GM19043 (cell line): Measurements from ENCODE around the gene GGT7.
A peak's percentile ranks its signal among the peaks of the same experiment; 100 is the strongest.
"Not testable (repeated sequence)": the region's sequence is repeated elsewhere in the genome, so short reads cannot be mapped to it uniquely, and the experiment has no call there.

Experiments
- ATAC-seq: cut with Tn5 transposase; IDR thresholded peaks from one replicate; pipeline ENCODE4 v1.9.1; 2021; ENCODE audit warnings: low read depth; ENCODE audit not compliant: unreplicated experiment

Gene GGT7

DNA sequence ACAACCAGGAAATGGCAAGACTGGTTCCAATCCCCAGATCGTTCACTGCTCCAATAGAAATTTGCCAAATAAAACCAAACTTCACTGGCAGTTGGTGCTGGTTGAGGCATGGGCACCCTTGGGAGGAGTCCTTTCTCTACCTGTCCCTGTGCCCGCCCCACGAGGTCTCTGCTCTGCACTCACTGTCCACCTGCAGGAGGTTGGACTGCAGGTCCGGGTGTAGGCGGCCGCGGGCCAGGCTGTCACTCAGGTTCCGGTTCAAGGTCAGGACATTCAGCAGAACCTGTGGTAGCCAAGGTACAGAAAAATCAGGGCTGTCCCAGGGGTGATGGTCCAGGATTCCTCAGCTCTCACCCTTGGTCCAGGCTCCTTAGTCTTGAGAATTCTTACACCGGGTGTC lies 22.9 kb downstream of the GGT7 start:
- ATAC-seq: no peak

DNA sequence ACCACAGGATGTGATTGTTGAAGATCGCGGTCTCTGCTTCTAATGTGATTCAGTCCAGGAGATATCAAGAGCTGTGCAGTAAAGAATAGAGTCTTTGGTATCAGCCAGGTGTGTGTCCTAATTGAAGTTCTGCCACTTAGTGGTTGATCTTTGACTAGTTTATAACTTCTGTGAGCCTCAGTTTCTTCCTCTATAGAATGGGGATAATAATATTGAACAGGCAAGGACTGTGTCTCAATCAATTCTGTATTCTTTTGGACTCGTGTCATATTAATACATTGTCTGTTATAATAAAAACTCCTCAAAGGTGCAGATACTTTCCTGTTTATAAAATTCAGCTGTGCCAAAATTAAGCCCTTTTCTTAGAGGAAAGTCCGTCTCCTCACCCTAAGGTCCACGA lies 24.1 kb downstream of the GGT7 start:
- ATAC-seq: no peak

DNA sequence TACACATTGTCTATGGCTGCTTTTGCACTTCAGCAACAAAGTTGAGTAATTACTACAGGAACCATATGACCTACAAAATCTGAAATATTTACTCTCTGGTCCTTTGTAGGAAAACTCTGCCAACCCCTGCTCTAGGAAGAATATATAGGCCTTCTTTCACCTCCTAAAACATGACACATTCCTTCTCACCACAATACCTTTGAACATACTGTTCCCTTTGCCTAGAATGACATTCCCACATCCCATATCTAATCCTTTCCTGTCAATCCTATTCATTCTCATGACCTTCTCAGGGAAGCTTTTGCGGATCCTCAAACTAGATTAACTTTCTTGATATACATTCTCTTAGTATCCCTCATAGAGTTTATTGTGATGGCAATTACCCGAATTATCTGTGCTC lies 29.2 kb downstream of the GGT7 start:
- ATAC-seq: no peak

DNA sequence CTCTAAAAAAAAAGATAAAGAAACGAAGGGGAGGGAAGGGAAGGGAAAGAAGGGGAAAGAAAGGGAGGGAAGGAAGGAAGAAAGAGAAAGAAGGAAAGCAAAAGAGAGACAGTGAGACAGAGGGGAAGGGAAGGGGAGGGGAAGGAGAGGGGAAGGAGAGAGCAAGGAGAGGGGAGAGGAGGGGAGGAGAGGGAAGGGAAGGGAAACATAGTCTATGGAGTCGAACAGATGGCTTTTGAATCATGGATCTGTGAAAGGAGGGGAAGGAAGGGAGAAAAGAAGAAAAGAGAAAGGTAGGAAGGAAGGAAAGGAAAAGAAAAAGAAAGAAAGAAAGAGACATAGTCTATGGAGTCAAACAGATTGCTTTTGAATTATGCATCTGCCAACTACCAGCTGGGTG lies 30.5 kb downstream of the GGT7 start:
- ATAC-seq: no peak

DNA sequence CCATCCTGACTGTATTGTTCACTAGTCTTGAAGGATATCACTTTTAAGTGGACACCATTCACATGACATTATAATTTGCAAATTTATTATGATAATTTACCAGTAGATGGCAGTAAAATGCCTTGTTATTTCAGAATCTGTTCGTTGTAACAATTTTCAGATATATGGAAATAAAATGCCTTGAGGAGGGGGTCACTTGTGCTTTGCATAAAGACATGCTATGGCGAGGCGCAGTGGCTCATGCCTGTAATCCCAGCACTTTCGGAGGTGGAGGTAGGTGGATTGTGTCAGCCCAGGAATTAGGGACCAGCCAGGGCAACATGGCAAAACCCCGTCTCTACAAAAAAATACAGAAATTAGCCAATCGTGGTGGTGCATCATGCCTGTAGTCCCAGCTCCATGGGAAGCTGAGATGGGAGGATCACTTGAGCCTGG lies 38.2 kb downstream of the GGT7 start:
- ATAC-seq: no peak

DNA sequence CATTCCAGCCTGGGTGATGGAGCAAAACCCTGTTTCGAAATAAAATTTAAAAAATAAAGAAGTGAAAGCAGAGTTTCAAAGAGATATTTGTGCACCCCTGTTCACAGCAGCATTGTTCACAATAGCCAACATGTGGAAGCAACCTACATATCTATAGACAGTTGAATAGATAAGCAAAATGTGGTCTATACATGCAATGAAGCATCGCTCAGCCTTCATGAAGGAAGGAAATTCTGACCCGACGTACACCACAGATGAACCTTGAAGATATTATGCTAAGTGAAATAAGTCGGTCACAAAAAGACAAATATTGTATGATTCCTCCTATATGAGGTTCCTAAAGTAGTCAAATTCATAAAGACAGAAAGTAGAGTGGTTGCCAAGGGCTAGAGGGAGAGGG lies 40.7 kb downstream of the GGT7 start:
- no peak for ATAC-seq

DNA sequence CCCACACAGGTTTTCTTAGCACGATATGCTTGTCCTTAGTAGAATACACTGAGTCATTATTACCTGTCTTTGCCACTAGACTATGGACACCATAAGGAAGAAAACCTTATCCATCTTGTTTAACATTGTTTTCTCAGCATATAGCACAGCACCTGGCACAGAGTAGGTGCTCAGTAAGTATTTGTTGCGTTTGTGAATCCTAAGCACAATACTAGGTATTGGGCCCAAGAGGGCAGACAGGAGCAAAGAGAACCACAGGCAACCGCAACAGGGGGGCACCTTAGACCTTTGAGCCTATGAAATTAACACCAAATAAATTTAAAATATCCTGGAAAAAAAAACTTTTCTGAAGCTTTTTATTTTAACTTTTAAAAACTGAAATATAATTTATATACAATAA lies 43.5 kb downstream of the GGT7 start:
- ATAC-seq: no peak

DNA sequence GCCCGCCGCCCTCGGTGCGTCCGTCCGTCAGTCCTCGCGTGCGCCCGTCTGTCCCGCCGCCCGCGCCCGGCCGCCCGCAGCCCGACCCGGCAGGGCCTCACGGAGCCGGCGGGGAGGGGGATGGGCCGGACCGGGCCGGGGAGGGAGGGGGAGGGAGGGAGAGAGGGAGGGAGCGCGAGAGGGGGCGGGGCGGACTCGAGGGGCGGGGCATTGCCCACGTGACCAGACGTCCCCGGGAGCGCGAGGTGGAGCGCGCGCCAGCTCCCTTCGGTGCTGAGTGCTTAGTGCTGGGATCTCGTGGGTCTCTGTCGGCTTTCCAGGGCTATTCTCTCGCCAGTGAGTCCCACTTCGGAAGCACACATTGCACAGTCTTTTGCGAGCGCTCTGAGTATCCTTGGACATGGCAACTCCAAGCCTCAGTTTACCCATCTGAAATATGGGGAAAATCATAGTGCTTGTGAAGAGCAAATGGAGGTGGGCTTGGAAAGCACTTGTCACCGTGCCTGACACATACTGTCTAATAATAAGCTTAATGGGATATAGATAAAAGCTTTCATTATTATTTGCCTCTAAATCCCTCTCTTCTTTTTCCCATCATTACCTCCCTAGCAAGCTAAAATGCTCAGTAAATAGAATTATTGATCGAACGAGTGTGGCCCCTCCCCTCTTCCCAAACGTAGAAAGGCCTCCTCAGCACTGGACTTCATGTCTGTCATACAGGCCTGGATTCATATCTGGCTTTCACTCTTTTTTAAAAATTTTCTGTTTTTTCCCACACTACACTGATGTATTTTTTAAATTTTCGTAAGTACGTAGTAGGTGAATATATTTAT lies 46.9 kb downstream of the GGT7 start, which contains the start of gene NCOA6:
Gene NCOA6 (minus strand): TSS at position 122 of the 833 bp plus-strand sequence. CDS start 43,296 bp downstream, outside the sequence.
- no peak for ATAC-seq

DNA sequence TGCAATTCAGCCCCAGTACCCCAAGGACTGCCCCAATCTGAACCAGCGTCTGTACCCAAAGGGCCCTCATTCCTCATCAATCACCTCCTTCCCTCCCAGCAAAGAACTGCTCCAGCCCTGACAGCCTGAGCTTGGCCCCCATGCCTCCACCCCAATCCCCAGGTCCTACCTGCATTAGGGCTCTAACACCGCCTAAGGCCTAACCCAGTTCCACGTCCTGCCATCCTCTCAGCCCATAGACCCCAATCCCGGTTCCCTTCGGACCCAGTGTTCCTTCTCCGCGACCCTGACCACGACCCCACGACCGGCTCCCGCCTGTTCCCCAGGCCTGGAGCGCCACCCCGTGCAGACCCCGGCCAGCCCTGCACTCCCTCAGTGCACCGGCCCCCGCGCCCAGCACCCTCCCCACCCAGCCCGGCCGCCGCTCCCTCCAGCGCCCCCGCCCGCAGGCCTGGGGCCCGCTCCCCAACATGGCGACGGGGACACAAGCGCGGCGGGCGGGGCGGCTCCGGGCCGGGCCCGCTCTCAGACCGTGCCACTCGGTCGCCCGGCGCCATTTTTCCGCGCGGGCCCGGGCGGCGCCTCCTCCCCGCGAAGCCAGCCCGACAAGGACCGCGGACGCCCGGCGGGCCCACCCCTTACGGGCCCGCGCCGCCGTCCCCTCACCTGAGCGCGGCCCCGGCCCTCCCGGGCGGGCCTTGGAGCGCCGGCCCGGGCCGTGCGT lies 47.7 kb downstream of the GGT7 start:
- ATAC-seq: peak; percentile 73

DNA sequence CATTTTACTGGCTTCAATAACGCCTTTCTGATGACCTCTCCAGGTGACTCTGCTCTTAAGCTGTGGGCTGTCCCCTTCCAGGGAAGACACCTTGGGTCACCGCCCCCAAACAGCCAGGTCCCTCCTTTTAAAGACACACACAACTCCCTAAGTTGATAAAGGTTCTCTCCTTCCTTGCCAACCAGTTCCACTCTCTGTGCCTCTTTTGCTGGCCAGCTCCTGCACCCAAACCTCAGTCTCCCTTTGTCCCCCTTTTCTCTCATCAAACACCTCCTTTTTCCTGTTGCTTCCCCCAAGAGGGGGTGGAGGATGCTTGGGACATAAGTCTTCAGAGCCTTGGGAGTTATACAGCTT lies 48.2 kb downstream of the GGT7 start:
- ATAC-seq: no peak

DNA sequence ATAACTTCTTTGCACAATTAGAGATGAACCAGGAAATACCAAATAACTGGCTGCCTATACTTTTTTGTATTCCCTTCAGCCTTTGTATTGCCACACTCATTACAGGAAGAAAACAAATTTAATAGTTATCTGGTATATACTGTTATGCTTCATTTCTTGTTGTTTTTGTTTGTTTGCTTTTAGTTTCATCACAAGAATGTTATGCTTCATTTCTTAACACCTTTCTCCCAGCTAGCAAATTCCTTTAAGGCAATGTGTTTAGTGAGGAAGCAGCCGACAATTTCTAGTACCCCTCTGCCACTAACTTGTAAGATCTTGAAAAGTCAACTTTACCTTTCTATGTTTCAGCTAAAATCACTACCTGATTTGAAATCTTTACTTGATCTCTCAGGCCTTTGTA lies 48.6 kb downstream of the GGT7 start:
- ATAC-seq: no peak

DNA sequence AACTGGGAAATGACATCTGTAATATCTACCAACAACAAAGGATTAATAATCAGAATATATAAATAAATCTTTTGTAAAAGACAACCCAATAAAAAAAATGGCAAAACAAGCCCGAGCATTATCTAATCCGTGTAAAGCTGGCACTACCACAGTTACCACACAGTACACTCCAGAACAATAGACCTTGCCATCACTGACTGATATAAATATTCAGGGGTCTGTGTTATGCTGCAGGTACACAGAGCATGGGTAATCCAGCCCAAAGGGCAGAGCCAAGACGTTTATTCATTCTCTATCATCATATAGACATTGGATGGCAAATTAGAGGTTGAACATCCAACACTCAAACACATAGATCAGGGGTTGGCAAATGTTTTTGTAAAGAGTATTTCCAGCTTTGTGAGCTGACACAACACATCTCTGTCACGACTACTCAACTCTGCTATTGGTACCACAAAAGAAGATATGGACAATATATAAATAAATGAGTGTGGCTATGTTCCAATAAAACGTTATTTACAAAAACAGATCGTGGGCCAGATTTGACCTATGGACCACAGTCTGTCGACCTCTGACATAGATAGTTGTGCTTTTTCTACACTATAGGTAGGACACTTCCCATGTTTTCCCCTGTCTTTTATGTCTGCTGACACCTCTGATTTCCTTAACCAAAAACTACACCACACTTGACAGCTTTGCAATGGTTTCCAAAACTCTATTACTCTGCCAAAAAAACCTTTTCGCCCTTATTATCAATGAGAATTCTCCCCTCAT lies 51.7 kb downstream of the GGT7 start:
- ATAC-seq: no peak

DNA sequence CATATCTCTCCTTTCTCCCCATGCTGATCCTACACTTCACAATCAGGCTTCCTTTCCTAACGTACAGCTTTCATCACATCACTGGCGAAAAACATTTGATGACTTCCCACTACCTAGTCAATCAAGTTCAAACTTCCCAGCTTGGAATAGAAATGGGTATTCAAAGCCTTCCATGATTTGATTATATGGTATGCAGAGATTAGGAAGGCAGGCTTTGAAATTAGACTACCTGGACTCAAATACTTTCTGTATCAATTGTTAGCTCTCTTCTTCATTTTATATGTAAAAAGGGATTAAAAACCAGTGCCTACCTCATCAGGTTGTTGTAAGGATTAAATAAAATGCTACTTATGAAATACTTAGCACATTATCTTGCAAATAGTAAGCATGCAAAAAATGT lies 54.9 kb downstream of the GGT7 start:
- no peak for ATAC-seq

DNA sequence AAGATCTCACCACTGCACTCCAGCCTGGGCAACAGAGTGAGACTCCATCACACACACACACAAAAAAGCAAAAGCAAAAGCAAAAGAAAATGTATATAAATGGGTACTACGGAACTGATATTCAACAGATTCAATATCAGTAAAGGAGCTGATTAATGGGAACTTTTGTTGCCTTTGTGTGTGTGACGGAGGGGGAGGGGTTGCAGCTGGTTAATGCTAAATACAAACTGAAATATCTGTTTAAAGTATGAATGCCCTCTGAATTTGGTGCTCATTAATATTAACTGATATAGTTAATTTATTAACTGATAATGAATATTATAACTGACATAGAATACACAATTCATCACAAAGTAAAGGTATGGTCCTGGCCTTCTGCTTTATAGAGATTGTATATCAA lies 55.6 kb downstream of the GGT7 start:
- no peak for ATAC-seq

DNA sequence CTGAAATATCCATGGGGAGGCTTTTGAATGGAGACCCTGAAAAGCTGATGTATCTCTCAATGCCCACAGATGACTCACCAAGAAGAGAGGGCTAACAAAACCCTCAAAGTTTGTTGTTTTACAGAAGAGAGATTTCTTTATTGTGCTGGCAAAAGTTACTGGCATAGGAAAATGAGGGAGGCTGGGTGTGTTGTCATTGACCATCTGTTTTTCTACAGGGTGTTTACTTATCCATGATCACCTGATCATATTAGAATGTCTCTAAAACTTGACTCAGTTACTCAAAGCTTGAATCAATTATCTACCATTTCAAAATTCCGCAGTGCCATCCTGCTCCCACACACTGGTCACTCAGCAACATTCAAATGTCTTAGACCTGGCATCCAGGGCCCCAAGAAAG lies 57.0 kb downstream of the GGT7 start:
- no peak for ATAC-seq

DNA sequence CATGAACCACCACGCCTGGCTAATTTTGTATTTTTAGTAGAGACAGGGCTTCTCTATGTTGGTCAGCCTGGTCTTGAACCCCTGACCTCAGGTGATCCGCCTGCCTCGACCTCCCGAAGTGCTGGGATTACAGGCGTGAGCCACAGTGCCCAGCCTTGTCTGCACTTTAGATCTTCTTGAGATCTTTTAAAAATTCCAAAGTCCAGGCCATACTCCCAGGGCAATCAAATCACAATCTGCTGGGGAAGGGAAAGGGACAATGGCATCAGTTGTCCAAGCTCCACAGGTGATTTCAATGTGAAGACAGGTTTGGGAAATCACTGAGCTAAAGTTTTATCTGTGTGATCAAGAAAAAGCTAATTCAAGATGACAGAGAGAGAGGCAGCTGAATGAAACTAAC lies 64.1 kb downstream of the GGT7 start:
- ATAC-seq: no peak

DNA sequence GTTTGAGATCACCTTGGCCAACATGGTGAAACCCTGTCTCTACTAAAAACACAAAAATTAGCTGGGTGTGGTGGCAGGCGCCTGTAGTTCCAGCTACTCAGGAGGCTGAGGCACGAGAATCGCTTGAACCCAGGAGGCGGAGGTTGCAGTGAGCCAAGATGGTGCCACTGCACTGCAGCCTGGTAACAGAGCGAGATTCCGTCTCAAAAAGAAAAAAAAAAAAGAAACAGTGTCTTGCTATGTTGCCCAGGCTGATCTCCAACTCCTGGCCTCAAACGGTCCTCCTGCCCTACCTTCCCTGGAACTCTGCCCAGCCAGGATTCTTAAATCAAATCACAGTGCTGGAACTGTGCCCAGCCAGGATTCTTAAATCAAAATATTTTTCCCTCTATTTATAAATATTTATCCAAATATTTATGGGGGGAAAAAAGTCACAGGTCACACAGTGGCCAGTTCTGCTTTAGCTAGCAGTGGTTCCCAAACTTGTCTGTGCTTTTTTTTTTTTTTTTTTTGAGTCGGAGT lies 64.7 kb downstream of the GGT7 start:
- not testable (repeated sequence) for ATAC-seq

DNA sequence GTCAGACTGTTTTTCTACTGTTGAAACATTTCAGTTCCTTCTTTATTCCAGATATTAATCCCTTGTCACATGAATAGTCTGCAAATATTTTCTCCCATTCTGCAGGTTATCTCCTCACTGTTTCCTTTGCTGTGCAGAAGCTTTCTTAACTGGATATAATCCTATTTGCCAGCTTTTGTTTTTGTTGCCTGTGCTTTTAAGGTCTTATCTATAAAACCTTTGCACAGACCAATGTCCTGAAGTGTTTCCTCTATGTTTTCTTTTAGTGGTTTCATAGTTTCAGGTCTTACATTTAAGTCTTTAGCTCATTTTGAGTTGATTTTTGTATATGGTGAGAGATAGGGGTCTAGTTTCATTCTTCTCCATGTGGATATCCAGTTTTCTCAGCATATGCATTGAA lies 66.4 kb downstream of the GGT7 start:
- no peak for ATAC-seq

DNA sequence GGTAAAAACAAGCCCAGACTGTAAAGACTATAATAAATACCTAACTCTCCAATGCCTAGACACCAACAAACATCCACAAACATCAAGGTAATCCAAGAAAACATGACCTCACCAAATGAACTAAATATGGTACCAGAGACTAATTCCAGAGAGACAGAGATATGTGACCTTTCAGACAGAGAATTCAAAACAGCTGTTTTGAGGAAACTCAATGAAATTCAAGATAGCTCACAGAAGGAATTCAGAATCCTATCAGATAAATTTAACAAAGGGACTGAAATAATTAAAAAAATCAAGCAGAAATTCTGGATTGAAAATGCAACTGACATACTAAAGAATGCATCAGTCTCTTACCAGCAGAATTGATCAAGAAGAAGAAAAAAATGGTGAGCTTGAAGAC lies 73.8 kb downstream of the GGT7 start:
- ATAC-seq: no peak

DNA sequence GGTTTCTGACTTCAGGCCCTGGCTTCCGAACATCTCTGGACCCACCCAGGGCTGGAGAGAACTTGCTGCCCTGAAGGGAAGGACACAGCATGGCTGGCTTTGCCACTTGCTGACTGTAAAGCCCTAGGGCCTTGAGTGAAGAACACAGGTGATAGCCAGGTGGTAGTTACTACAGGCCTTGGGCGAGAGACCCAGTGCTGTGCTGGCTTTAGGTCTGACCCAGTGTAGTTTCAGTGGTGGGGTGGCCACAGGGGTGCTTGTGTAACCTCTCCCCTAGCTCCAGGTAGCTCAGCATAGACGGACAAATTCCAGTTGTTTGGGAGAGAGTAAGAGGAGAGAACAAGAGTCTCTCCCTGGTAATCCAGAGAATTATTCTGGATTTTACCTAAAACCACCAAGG lies 74.3 kb downstream of the GGT7 start:
- ATAC-seq: no peak
